Measurements from ENCODE around the gene WWC1. TPM values are rescaled to one million over a fixed set of nuclear protein-coding genes. Genes with fewer than 3 reads are reported as not detected.
"Not testable (repeated sequence)": the region's sequence is repeated elsewhere in the genome, so short reads cannot be mapped to it uniquely, and the experiment has no call there.

The WWC1 gene
- total RNA-seq, 1 donor from 2014 or later = 87.2 TPM

GRCh38 chr5:168307925-168308584, 16.6 kb downstream of the WWC1 start:
- no peak overlapping the region for H3K4me3 ChIP-seq (ENCODE audit: low read depth, low read length)
- no peak for TF ChIP-seq CTCF (conservative IDR thresholded peaks at IDR 0.05; ENCODE audit: low read depth, low read length)
- DNase-seq (ENCODE audit: low read depth) = no peak

- TF ChIP-seq CTCF (conservative IDR thresholded peaks at IDR 0.05; ENCODE audit: low read depth, low read length) = no peak
- no peak for DNase-seq (ENCODE audit: low read depth)
- no peak overlapping the region for H3K4me3 ChIP-seq (ENCODE audit: low read depth, low read length)
Observed at GRCh38 chr5:168308976-168309598, 17.6 kb downstream of the WWC1 start.

GRCh38 chr5:168310541-168310940, 19.1 kb downstream of the WWC1 start:
- H3K4me3 ChIP-seq (ENCODE audit: low read depth, low read length); DNase-seq (ENCODE audit: low read depth): not testable (repeated sequence)

GRCh38 chr5:168311061-168311566, 19.7 kb downstream of the WWC1 start:
- no peak overlapping the region for H3K4me3 ChIP-seq (ENCODE audit: low read depth, low read length)
- no peak for DNase-seq (ENCODE audit: low read depth)
- peak; percentile 32 for TF ChIP-seq CTCF (conservative IDR thresholded peaks at IDR 0.05; ENCODE audit: low read depth, low read length)

- H3K4me3 ChIP-seq (ENCODE audit: low read depth, low read length) = no peak overlapping the region
- TF ChIP-seq CTCF (conservative IDR thresholded peaks at IDR 0.05; ENCODE audit: low read depth, low read length) = no peak
- DNase-seq (ENCODE audit: low read depth) = peak; percentile 73
Observed at GRCh38 chr5:168312606-168313295, 21.3 kb downstream of the WWC1 start.

GRCh38 chr5:168313596-168314204, 22.3 kb downstream of the WWC1 start:
- no peak overlapping the region for H3K4me3 ChIP-seq (ENCODE audit: low read depth, low read length)
- no peak for TF ChIP-seq CTCF (conservative IDR thresholded peaks at IDR 0.05; ENCODE audit: low read depth, low read length)
- DNase-seq (ENCODE audit: low read depth) = no peak
